GM23248 (cell line): ENCODE measurements around the gene MC1R. TPM values are rescaled to one million over a fixed set of nuclear protein-coding genes. Genes with fewer than 3 reads are reported as not detected.
A peak's percentile ranks its signal among the peaks of the same experiment; 100 is the strongest.
"Not testable (repeated sequence)": the region's sequence is repeated elsewhere in the genome, so short reads cannot be mapped to it uniquely, and the experiment has no call there.

Source experiments
- DNase-seq: peaks from one replicate; pipeline ENCODE4 v3.0.0-alpha.2; 2015
- H2AFZ ChIP-seq: fragments of 200-600 bp; sonication (generic); 2 replicates; pipeline ENCODE4 v1.6.1; 2016; ENCODE audit warnings: antibody characterized with exemption
- H3F3A ChIP-seq: fragments of 200-600 bp; sonication (generic); 2 replicates; pipeline ENCODE4 v1.6.1; 2016; ENCODE audit warnings: mild to moderate bottlenecking, antibody characterized with exemption, mixed run types; ENCODE audit not compliant: insufficient read depth
- H3K27ac ChIP-seq: fragments of 200-600 bp; sonication (generic); 2 replicates; pipeline ENCODE4 v1.5.1; 2016; ENCODE audit warnings: mild to moderate bottlenecking
- H3K27me3 ChIP-seq: fragments of 200-600 bp; sonication (generic); replicated peaks from 2 replicates; pipeline ENCODE4 v1.6.1; 2016; ENCODE audit warnings: mild to moderate bottlenecking; ENCODE audit not compliant: insufficient read depth
- H3K36me3 ChIP-seq: fragments of 200-600 bp; sonication (generic); 2 replicates; pipeline ENCODE4 v1.6.1; 2016; ENCODE audit warnings: low read depth, mild to moderate bottlenecking
- H3K4me1 ChIP-seq: fragments of 200-600 bp; sonication (generic); 2 replicates; pipeline ENCODE4 v1.6.1; 2016; ENCODE audit warnings: mild to moderate bottlenecking; ENCODE audit not compliant: insufficient read depth
- H3K4me2 ChIP-seq: fragments of 200-600 bp; sonication (generic); one replicate; pipeline ENCODE4 v1.6.1; 2016; ENCODE audit warnings: mild to moderate bottlenecking; ENCODE audit not compliant: unreplicated experiment
- H3K4me3 ChIP-seq: fragments of 200-600 bp; sonication (generic); 2 replicates; pipeline ENCODE4 v1.5.1; 2016; ENCODE audit warnings: mild to moderate bottlenecking
- H3K79me2 ChIP-seq: fragments of 200-600 bp; sonication (generic); 2 replicates; pipeline ENCODE4 v1.6.1; 2016; ENCODE audit warnings: mild to moderate bottlenecking; ENCODE audit not compliant: insufficient read depth
- H3K9ac ChIP-seq: fragments of 200-600 bp; sonication (generic); 2 replicates; pipeline ENCODE4 v1.6.1; 2016; ENCODE audit warnings: mild to moderate bottlenecking
- H3K9me2 ChIP-seq: fragments of 200-600 bp; sonication (generic); 2 replicates; pipeline ENCODE4 v1.6.1; 2016; ENCODE audit warnings: mixed run types, mild to moderate bottlenecking, moderate library complexity; ENCODE audit not compliant: insufficient read depth
- H3K9me3 ChIP-seq: fragments of 200-600 bp; sonication (generic); one replicate; pipeline ENCODE4 v1.6.1; 2017; ENCODE audit warnings: low read depth
- H4K20me1 ChIP-seq: fragments of 200-600 bp; sonication (generic); 2 replicates; pipeline ENCODE4 v1.6.0; 2016; ENCODE audit not compliant: insufficient read depth
- EZH2 ChIP-seq: fragments of 200-600 bp; sonication (generic); IDR thresholded peaks from 2 replicates; pipeline ENCODE4 v1.6.1; 2018; ENCODE audit warnings: antibody characterized with exemption, mild to moderate bottlenecking; ENCODE audit not compliant: insufficient read depth, poor library complexity, severe bottlenecking
- EZH2phosphoT487 ChIP-seq: fragments of 200-600 bp; sonication (generic); IDR thresholded peaks from 2 replicates; pipeline ENCODE4 v1.6.1; 2018; ENCODE audit warnings: antibody characterized with exemption, moderate library complexity, mild to moderate bottlenecking, low read depth; ENCODE audit not compliant: insufficient read depth
- WGBS, 2 experiments: methylation state at CpG; one replicate each; pipeline ENCODE4 v1.1.6; 2015 to 2017; ENCODE audit warnings: low lambda C conversion rate in 2 of 2, low coverage in 1 of 2; ENCODE audit errors: missing lambda C conversion rate in 2 of 2; 5-methylcytosine and 5-hydroxymethylcytosine counted together
- in situ Hi-C: fragments of 300-500 bp; cut with MboI; formaldehyde crosslinking; loops from 2 replicates; pipeline ENCODE4 v1.15.0; 2020
- polyA plus RNA-seq: library from polyadenylated mRNA; unstranded; fragments of >200 nt; fragmentation: Nextera tagmentation; extraction: Ambion mirVana; gene quantifications from 2 replicates; pipeline ENCODE4 v1.2.1, GENCODE V29; 2016
- total RNA-seq: library from RNA; depleted of rRNA; stranded (reverse); fragments of >200 nt; shearing (Covaris generic); gene quantifications from 2 replicates; pipeline ENCODE4 v1.2.3, GENCODE V29; 2014

Gene MC1R
- total and polyA plus RNA-seq, 2 experiments from 2014 or later, result 3.8 to 5.6 TPM

DNA sequence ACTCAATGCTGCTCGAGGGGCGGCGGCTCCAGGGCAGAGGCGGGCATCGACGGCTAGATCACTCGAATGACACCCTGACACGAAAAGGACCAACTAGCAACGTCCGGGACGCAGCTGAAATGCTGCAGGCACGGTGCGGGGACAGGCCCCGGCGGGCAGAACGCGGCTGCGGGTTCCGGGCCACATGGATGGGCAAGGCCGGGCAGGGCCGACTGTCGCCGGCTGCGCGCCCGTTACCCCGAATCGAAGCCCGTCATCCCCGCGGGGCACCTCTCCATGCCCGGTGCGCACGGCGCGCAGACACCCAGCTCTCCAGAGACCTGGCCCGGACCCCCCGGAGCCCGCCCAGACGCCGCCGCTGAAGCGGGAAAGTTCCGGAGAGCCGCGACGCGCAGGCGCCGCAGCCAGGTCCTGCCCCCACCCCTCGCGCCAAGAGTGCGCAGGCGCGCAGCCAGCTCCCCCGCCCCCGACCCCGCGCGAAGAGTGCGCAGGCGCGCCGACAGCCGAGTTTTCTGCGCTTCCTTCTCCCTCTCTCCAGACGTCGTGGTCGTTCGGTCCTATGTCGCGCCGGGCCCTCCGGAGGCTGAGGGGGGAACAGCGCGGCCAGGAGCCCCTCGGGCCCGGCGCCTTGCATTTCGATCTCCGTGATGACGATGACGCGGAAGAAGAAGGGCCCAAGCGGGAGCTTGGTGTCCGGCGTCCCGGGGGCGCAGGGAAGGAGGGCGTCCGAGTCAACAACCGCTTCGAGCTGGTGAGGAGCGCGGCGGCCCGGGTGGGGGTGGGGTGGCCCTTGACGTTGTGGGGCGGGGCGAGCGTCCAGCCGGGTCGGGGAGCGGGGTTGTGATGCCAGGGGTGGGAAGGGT lies 45.3 kb upstream of the MC1R start, which contains the start of gene TCF25:
TSS of gene TCF25 (plus strand) at position 484 of the 863 bp plus-strand sequence. CDS start at position 560, 76 bp downstream.
- peaks cover 56% of the 10 kb centered on the region for H3K79me2 ChIP-seq

GRCh38 chr16:89873972-89874689 lies 44.5 kb upstream of the MC1R start:
- peak overlapping the region; percentile 100 for H3K27ac ChIP-seq
- H3K9me3 ChIP-seq, result no peaks in the 10 kb centered on the region
- H3K4me3 ChIP-seq, result peak overlapping the region; percentile 86
- H2AFZ ChIP-seq, result no peak overlapping the region
- H3K9ac ChIP-seq, result peak overlapping the region; percentile 99
- in situ Hi-C loops, result no loop called here
- peak overlapping the region; percentile 69 for H3K4me2 ChIP-seq
- 2 to 3% methylated on average over 14 to 61 of the region's 61 CpGs for WGBS, 2 experiments
- no peaks in the 10 kb centered on the region for H3K27me3 ChIP-seq
- H3K36me3 ChIP-seq, result peaks cover 20% of the 10 kb centered on the region
- DNase-seq, result peak; percentile 98
- H4K20me1 ChIP-seq, result peaks cover 14% of the 10 kb centered on the region; the same call in 1 of the 2 replicates
- peaks cover 19% of the 10 kb centered on the region for H3F3A ChIP-seq
- TF ChIP-seq EZH2phosphoT487 (no peak), EZH2 (no peak)
- peaks cover 64% of the 10 kb centered on the region for H3K79me2 ChIP-seq
- peaks cover 12% of the 10 kb centered on the region; the same call in 1 of the 2 replicates for H3K4me1 ChIP-seq
- no peaks in the 10 kb centered on the region for H3K9me2 ChIP-seq

More for the DNA sequence above, 45.3 kb upstream of the MC1R start, which contains the start of gene TCF25:
- Histone ChIP-seq H3K9ac (peak within 1 kb of the TSS; percentile 99), H3K4me2 (peak within 1 kb of the TSS; percentile 78), H3K4me3 (peak within 1 kb of the TSS; percentile 86), H3K9me2 (no peaks in the 10 kb centered on the region), H3K27ac (peak within 1 kb of the TSS; percentile 100), H4K20me1 (peaks cover 14% of the 10 kb centered on the region; the same call in 1 of the 2 replicates), H3K27me3 (no peaks in the 10 kb centered on the region), H3K36me3 (peaks cover 14% of the 10 kb centered on the region), H2AFZ (peak within 1 kb of the TSS; percentile 75), H3F3A (peaks cover 19% of the 10 kb centered on the region), H3K9me3 (no peaks in the 10 kb centered on the region), H3K4me1 (peaks cover 12% of the 10 kb centered on the region; the same call in 1 of the 2 replicates)
- in situ Hi-C loops, result no loop called here
- TF ChIP-seq EZH2 (no peak), EZH2phosphoT487 (no peak)
- DNase-seq, result peak; percentile 91
- 0 to 2% methylated on average over 35 to 85 of the region's 104 CpGs for WGBS, 2 experiments

- Histone ChIP-seq H4K20me1 (peaks cover 27% of the 10 kb centered on the region), H3K36me3 (peaks cover 38% of the 10 kb centered on the region)
- H3K27me3 ChIP-seq, result not testable (repeated sequence)
Observed at GRCh38 chr16:89879123-89879522, 39.5 kb upstream of the MC1R start.

DNA sequence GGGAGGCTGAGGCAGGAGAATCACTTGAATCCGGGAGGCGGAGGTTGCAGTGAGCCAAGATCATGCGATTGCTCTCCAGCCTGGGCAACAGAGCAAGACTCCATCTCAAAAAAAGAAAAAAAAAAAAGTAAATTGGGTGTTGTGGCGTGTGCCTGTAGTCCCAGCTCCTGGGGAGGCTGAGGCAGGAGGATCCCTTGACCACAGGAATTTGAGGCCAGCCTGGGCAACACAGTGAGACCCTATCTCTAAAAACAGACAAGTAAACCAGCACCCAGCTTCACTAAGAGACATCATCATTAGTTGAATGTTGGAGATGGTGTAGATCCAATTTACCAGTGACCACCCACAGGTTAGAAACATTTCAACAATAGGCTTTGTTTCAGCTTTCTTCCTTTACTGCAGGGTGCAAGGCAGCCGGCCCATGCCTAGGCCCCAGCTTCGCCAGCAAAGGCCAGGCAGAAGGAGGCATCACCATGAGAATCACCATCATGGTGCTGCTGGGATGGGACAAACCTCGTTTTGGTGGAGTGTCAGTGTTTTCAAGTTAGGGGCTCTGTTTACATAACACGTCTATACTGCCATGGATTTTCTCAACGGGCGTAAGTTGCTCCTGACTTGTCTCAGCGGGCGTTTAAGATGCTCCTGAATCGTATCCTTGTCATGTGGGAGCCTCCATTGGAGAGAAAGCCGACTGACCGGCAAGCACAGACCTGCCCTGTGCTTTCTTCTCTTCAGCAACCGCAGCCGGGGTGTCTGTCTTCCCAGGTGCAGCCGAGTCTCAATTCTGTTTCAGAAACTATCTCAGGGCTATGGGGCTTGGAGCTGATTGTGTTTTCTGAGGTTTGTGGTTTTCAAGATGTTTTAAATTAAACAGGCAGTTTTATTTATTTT lies 37.9 kb upstream of the MC1R start:
- Histone ChIP-seq H3K36me3 (peaks cover 38% of the 10 kb centered on the region), H3K9me3 (no peaks in the 10 kb centered on the region), H4K20me1 (peaks cover 18% of the 10 kb centered on the region), H3K79me2 (peaks cover 95% of the 10 kb centered on the region), H3K9ac (no peak overlapping the region), H3K4me2 (no peak overlapping the region), H3K9me2 (no peaks in the 10 kb centered on the region), H3K27ac (no peak overlapping the region), H2AFZ (no peak overlapping the region), H3F3A (peaks cover 9% of the 10 kb centered on the region), H3K4me3 (no peak overlapping the region), H3K27me3 (no peaks in the 10 kb centered on the region), H3K4me1 (no peaks in the 10 kb centered on the region)
- in situ Hi-C loops, result no loop called here
- TF ChIP-seq EZH2phosphoT487 (no peak), EZH2 (no peak)
- WGBS, 2 experiments, result 96% methylated on average over 15 to 18 of the region's 18 CpGs
- no peak for DNase-seq

More at GRCh38 chr16:89879123-89879522, 39.5 kb upstream of the MC1R start:
- H3K9ac ChIP-seq, H3K9me2 ChIP-seq, H3K4me1 ChIP-seq, in situ Hi-C loops, H3K4me2 ChIP-seq, H3K9me3 ChIP-seq, H3K4me3 ChIP-seq, DNase-seq, H2AFZ ChIP-seq, H3K27ac ChIP-seq: not testable (repeated sequence)
- peaks cover 19% of the 10 kb centered on the region for H3F3A ChIP-seq
- WGBS, 2 experiments, result 94 to 98% methylated on average over 15 to 27 of the region's 28 CpGs
- peaks cover 96% of the 10 kb centered on the region for H3K79me2 ChIP-seq
